Tibial nerve (tissue), 4 donors: ENCODE data around the gene TYMS.

ENCODE experiments used
- CTCF ChIP-seq, 5 experiments: fragments of 200-600 bp in 3 of 5; fragments of 450-650 bp in 2 of 5; sonication (generic) in 3 of 5; IDR thresholded peaks; one replicate each; pipeline ENCODE4 v1.5.1; 2016 to 2019; ENCODE audit warnings: antibody characterized with exemption in 5 of 5, mild to moderate bottlenecking in 3 of 5, moderate library complexity in 2 of 5
- EP300 ChIP-seq, 2 donors: sonication (generic); formaldehyde crosslinking; IDR thresholded peaks; one replicate each; pipeline ENCODE4 v1.6.1; 2017; ENCODE audit warnings: antibody characterized with exemption in 2 of 2, mild to moderate bottlenecking in 1 of 2
- POLR2A ChIP-seq, 2 donors: fragments of 450-650 bp; IDR thresholded peaks; one replicate each; pipeline ENCODE4 v1.6.1; 2017; ENCODE audit warnings: antibody characterized with exemption in 2 of 2, mild to moderate bottlenecking in 2 of 2, moderate library complexity in 2 of 2

GRCh38 chr18:617970-618504 is 39.4 kb upstream of the TYMS start:
- TF ChIP-seq POLR2A (IDR thresholded peaks at IDR 0.05), result no peak
- TF ChIP-seq CTCF (IDR thresholded peaks at IDR 0.05), result no peak
- TF ChIP-seq EP300 (IDR thresholded peaks at IDR 0.05), result no peak
